HK-2 (cell line): ENCODE data around the gene GPD1L.
"Not testable (repeated sequence)": the region's sequence is repeated elsewhere in the genome, so short reads cannot be mapped to it uniquely, and the experiment has no call there.

Experiments used
- DNase-seq: peaks from one replicate; pipeline ENCODE4 v3.0.0-alpha.2; 2018; ENCODE audit not compliant: unreplicated experiment

Gene GPD1L

DNA sequence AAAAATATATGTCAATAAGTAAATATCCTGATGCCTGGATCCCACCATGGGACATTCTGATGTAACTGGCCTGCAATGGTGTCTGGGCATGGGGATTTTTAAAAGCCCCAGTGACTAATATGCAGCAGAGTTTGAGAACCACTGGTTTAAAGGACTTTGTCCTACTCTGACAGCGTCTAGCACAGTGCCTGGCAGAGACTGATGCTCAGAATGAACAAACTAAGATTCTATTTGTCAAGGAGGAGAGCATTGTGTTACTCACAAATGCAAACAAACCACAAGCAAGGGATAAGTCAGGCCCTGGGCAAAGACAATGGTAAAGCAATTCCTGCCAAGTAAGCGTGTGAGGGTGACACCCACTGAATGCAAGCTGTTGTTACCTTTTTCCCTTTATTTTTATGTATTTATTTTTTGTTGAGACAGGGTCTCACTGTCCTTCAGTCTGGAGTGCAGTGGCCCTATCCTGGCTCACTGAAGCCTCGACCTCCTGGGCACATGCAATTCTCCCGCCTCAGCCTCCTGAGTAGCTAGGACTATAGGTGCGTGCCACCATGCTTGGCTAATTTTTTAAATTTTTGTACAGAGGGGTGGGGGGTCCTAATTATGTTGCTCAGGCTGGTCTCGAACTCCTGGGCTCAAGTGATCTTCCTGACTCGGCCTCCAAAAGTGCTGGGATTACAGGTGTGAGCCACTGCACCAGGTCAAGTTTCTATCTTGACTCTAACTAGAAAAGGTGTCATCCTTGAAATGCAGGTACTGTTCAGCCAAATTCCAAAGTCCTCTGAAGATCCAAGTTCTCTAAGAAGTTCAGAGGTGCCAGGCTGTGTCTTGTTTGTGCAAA is 909 bp upstream of the GPD1L start:
- DNase-seq, result no peak

GRCh38 chr3:32106929-32107362 is 526 bp downstream of the GPD1L start:
- DNase-seq, result no peak

DNA sequence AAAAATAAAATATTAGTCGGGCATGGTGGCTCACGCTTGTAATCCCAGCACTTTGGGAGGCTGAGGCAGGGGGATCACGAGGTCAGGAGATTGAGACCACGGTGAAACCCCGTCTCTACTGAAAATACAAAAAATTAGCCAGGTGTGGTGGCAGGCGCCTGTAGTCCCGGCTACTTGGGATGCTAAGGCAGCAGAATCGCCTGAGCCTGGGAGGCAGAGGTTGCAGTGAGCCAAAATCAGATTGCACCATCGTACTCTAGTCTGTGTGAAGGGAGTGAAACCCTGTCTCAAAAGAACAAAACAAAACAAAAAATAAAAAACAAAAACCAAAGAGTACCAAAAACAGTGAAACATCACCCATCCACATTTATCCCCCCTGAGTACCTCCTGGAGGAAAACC is 1.8 kb downstream of the GPD1L start:
- DNase-seq, result not testable (repeated sequence)

GRCh38 chr3:32109256-32109655 is 2.8 kb downstream of the GPD1L start:
- no peak for DNase-seq

GRCh38 chr3:32110233-32110760 is 3.9 kb downstream of the GPD1L start:
- DNase-seq, result no peak

DNA sequence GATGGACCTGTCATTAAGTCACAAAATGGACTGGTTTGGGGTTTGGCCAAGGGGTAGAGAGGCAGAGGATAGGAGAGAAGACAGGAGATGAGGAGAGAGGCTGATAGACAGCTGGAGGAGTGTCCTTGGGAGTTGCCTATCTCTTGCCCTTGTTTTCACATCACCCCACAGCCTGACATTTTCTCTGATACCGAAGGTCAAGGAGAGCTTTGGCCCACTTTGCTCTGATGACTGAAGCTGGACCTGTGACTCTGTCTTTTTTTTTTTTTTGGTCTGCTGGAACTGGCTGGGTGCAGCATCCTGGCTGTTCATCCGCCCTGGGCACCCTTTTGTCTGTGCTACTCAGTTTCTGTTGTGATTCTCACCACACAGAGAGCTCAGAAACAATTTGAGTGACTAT is 5.1 kb downstream of the GPD1L start:
- no peak for DNase-seq

DNA sequence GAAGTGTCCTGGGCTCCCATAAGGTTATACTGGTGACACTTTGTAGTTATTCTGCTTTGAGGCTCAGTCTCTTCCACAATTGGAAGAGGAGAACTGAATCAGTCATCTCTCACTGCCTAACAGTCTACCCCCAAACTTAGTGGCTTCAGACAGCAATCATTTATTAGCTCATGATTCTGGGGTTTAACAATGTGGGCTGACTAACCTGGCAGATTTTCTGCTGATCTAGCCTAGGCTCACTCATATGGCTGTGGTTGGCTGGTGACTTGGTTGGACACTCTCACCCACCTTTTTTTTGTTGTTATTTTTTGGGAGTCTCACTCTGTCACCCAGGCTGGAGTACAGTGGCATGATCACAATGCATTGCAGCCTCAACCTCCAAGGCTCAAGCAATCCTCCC is 7.1 kb downstream of the GPD1L start:
- no peak for DNase-seq

GRCh38 chr3:32113981-32114545 is 7.6 kb downstream of the GPD1L start:
- DNase-seq, result no peak

- DNase-seq, result not testable (repeated sequence)
These were observed 8.3 kb downstream of the GPD1L start for GRCh38 chr3:32114546-32115386.

GRCh38 chr3:32117320-32117719 is 10.9 kb downstream of the GPD1L start:
- no peak for DNase-seq

GRCh38 chr3:32118215-32118614 is 11.8 kb downstream of the GPD1L start:
- DNase-seq, result no peak

GRCh38 chr3:32120471-32120870 is 14.1 kb downstream of the GPD1L start:
- DNase-seq, result no peak

DNA sequence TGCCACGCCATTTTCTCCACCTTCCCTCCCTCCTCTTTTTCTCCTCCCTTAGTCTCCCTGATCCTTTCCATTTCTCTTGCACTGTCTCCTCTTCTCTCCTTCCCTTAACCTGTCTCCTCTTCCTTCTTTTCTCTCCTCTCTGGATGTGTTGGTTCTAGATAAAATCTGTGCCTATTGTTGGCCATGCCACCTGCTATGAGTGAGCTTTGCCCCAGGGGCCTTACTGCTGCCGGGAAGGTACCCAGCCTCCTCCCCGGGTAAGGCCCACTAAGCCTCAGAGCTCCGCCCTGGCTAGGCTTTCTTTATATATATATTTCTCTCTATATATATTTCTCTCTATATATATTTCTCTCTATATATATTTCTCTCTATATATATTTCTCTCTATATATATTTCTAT is 14.7 kb downstream of the GPD1L start:
- no peak for DNase-seq

GRCh38 chr3:32123620-32124019 is 17.2 kb downstream of the GPD1L start:
- DNase-seq, result no peak

DNA sequence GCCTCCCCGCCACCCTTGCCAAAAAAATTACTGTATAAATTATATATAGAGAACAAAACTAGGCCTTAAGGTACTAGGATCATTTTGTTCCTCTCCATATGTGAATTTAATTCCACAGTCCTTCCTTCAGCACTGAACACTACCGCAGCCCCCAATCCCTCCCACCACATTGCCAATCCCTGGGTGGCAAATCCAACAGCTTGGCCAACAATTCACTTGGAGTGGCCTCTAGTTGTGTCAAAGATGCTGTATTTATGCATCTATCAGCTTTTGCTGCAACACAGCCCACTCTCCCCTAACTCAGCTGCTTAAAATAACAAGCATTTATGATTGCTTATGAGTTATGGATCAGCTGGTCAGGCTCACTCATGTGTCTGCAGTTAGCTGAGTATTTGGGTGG is 18.6 kb downstream of the GPD1L start:
- no peak for DNase-seq

- DNase-seq, result no peak
These were observed 20.0 kb downstream of the GPD1L start for GRCh38 chr3:32126305-32127015.

- DNase-seq, result no peak
These were observed 20.9 kb downstream of the GPD1L start for GRCh38 chr3:32127219-32127826.

DNA sequence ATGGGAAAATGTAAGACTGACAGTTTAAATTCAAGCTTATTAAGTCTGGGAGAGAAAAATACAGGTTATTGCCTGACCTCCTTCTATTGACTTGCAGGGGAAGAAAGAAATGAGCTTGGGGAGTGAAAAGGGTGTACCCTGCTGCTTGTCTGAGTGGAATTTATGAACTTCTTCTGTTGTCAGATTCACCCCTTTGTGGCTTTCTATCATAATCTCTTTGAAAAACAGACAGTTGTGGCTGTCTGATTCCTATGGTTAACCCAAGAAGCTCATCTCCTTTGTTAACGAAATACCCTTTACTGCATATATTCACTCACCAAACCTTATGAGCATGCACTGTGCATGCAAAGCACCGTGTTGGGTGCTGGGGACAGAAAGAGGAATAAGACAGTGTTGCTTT is 22.5 kb downstream of the GPD1L start:
- DNase-seq, result no peak

GRCh38 chr3:32129832-32130231 is 23.4 kb downstream of the GPD1L start:
- DNase-seq, result no peak

DNA sequence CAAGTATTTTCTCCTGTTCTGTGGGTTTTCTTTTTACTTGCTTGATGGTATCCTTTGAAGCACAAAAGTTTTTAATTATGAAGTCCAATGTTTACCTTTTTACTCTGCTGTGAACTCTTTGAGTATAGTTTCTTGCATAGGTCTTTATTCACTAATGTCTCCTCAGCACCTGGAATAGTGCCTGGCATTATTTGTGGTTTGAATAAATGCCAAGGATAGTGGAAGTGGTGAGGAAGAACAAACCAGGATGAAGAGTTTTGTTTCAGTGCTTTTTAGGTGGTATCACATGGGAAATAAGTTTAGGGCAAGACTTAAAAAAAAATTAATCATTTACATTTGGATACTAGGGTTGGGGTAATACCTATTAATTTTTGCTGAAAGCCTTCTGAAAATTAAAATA is 25.7 kb downstream of the GPD1L start:
- DNase-seq, result no peak

DNA sequence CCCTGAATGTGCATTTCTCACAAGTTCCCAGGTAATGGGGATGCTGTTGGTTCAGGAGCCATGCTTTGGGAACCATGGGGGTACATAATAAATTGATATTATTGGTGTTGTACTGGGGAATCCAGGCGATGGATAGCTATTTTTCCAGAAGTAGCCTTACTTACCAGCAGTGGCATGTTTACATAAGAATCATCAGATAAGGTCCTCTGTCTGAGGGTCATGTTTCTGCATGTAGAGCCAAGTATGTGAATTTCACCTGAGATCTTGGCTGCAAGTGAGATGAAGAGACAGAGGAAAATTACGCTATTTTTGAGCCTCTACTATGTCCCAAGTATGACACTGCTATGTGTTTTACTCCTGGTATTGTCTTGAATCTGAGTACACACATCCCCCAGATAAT is 26.3 kb downstream of the GPD1L start:
- DNase-seq, result no peak
